Measurements from ENCODE around the gene IRF4.

The IRF4 gene

GRCh38 chr6:453152-453551, 61.6 kb downstream of the IRF4 start (continued):
- no peak for TF ChIP-seq ZNF660 (tag by site-specific recombination; IDR thresholded peaks at IDR 0.05)

GRCh38 chr6:454148-454991, 62.8 kb downstream of the IRF4 start:
- Histone ChIP-seq H3K9me3 (ENCODE audit: control insufficient read depth, insufficient read depth, low read depth, low read length) (no peaks in the 10 kb centered on the region), H3K36me3 (ENCODE audit: control insufficient read depth in 2 of 2, insufficient read depth in 1 of 2, low read length in 2 of 2) (no peaks in the 10 kb centered on the region), H3K27ac (ENCODE audit: extremely low read depth, low read depth, low read length) (no peak overlapping the region), H3K4me3 (ENCODE audit: low read depth, low read length) (no peak overlapping the region), H3K4me1 (ENCODE audit: control insufficient read depth, insufficient read depth, low read length) (no peaks in the 10 kb centered on the region)
- no peak for TF ChIP-seq ZNF184 (tag by site-specific recombination; IDR thresholded peaks at IDR 0.05)
- TF ChIP-seq ZNF501 (tag by site-specific recombination; IDR thresholded peaks at IDR 0.05): no peak
- no peak for TF ChIP-seq KLF9 (tag by site-specific recombination; IDR thresholded peaks at IDR 0.05; ENCODE audit: low read depth)
- no peak for TF ChIP-seq KLF17 (tag by site-specific recombination; IDR thresholded peaks at IDR 0.05)
- ChIA-PET CTCF (no interaction called here), POLR2A (no interaction called here)

DNA sequence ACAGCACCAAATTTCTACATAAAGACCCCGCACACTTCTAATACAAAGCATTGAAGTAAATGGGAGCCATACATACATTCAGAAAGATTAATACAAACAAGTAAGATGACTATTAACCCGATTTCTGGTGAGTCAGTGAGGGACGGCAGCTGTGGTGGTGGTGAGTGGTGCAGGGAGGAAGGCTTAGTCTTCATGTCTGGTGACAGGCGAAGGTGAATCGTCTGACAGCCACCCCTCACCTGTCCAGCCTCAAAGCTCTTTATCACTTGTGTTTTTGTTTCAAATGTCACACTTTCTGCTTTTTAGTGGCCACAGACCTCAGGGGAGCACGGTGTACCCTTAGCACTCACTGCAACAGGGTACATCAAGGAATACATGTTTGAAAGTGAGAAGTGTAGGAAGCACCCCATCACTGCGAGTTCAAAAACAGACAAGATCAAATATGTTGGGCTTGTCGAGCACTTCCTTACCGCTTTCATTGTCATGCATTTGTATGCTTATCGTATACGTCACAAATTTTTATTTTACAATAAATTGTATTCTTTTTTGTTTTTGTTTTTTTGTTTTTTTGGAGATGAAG, 63.5 kb downstream of the IRF4 start:
- Histone ChIP-seq H3K9me3 (ENCODE audit: control insufficient read depth, insufficient read depth, low read depth, low read length) (no peaks in the 10 kb centered on the region), H3K4me3 (ENCODE audit: low read depth, low read length) (no peak overlapping the region), H3K36me3 (ENCODE audit: control insufficient read depth in 2 of 2, insufficient read depth in 1 of 2, low read length in 2 of 2) (no peaks in the 10 kb centered on the region), H3K27ac (ENCODE audit: extremely low read depth, low read depth, low read length) (no peak overlapping the region), H3K4me1 (ENCODE audit: control insufficient read depth, insufficient read depth, low read length) (no peaks in the 10 kb centered on the region)
- ChIA-PET POLR2A (no interaction called here), CTCF (no interaction called here)
- no peak for TF ChIP-seq ZNF639 (tag by site-specific recombination; IDR thresholded peaks at IDR 0.05)
- no peak for TF ChIP-seq ZNF362 (tag by site-specific recombination; IDR thresholded peaks at IDR 0.05)
- no peak for TF ChIP-seq ZNF792 (tag by site-specific recombination; IDR thresholded peaks at IDR 0.05)
- TF ChIP-seq PRDM10 (tag by site-specific recombination; IDR thresholded peaks at IDR 0.05): no peak
- TF ChIP-seq WT1 (tag by site-specific recombination; IDR thresholded peaks at IDR 0.05): no peak
- TF ChIP-seq, protein P1, sequence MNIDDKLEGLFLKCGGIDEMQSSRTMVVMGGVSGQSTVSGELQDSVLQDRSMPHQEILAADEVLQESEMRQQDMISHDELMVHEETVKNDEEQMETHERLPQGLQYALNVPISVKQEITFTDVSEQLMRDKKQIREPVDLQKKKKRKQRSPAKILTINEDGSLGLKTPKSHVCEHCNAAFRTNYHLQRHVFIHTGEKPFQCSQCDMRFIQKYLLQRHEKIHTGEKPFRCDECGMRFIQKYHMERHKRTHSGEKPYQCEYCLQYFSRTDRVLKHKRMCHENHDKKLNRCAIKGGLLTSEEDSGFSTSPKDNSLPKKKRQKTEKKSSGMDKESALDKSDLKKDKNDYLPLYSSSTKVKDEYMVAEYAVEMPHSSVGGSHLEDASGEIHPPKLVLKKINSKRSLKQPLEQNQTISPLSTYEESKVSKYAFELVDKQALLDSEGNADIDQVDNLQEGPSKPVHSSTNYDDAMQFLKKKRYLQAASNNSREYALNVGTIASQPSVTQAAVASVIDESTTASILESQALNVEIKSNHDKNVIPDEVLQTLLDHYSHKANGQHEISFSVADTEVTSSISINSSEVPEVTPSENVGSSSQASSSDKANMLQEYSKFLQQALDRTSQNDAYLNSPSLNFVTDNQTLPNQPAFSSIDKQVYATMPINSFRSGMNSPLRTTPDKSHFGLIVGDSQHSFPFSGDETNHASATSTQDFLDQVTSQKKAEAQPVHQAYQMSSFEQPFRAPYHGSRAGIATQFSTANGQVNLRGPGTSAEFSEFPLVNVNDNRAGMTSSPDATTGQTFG (tag by site-specific recombination; IDR thresholded peaks at IDR 0.05; ENCODE audit: borderline replicate concordance): no peak
- TF ChIP-seq ZNF302 (tag by site-specific recombination; IDR thresholded peaks at IDR 0.05; ENCODE audit: low read depth): no peak
- TF ChIP-seq, protein P2, sequence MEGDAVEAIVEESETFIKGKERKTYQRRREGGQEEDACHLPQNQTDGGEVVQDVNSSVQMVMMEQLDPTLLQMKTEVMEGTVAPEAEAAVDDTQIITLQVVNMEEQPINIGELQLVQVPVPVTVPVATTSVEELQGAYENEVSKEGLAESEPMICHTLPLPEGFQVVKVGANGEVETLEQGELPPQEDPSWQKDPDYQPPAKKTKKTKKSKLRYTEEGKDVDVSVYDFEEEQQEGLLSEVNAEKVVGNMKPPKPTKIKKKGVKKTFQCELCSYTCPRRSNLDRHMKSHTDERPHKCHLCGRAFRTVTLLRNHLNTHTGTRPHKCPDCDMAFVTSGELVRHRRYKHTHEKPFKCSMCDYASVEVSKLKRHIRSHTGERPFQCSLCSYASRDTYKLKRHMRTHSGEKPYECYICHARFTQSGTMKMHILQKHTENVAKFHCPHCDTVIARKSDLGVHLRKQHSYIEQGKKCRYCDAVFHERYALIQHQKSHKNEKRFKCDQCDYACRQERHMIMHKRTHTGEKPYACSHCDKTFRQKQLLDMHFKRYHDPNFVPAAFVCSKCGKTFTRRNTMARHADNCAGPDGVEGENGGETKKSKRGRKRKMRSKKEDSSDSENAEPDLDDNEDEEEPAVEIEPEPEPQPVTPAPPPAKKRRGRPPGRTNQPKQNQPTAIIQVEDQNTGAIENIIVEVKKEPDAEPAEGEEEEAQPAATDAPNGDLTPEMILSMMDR (tag by site-specific recombination; IDR thresholded peaks at IDR 0.05): no peak
- TF ChIP-seq ZBTB11 (tag by site-specific recombination; conservative IDR thresholded peaks at IDR 0.05; ENCODE audit: low read depth): no peak
- TF ChIP-seq ZNF561 (tag by site-specific recombination; IDR thresholded peaks at IDR 0.05; ENCODE audit: borderline replicate concordance): no peak
